Measurements from ENCODE around the gene SPR.

DNA sequence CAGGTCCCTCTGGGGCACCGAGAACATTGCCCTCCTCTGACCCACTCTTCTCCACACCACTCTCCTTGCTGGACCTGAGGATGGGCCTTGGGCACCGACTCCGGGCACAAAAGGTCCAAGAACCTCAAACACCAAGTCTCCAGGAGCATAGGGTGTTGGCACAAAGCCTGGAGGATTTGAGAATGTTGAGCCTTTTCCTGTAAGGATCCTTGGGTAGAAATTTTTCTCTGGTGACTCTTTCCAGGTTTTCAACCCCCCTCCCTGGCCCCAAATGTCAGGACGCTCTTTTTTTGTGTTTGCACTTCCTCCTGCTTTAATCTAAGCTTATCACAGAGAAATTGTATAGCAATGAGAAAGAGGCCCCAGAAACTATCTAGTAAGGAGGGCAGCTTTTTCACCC, 9.2 kb downstream of the SPR start:
- TF ChIP-seq POLR2A (IDR thresholded peaks at IDR 0.05; ENCODE audit: low read length), result no peak
- no peak for TF ChIP-seq GATA1 (IDR thresholded peaks at IDR 0.05; ENCODE audit: low read depth, low read length)

All from erythroblast (primary cell).